GM12865 (cell line): ENCODE results near the gene IL17RA.

Source experiments
- DNase-seq: peaks from one replicate; pipeline ENCODE4 v3.0.0; 2010; ENCODE audit warnings: low read depth
- H3K4me3 ChIP-seq: 2 replicates; pipeline ENCODE4 v1.5.1; 2011; ENCODE audit warnings: mild to moderate bottlenecking, low read depth, low read length, control low read depth
- CTCF ChIP-seq: IDR thresholded peaks from 2 replicates; pipeline ENCODE4 v1.5.1; 2011; ENCODE audit warnings: low read length, control low read depth, low read depth, inconsistent platforms; ENCODE audit not compliant: insufficient read depth; ENCODE audit errors: missing control alignments

The IL17RA gene

GRCh38 chr22:17110791-17111550 is 26.2 kb downstream of the IL17RA start:
- no peak for DNase-seq
- no peak for TF ChIP-seq CTCF
- H3K4me3 ChIP-seq = no peak overlapping the region

GRCh38 chr22:17112491-17113042 is 27.8 kb downstream of the IL17RA start:
- no peak for DNase-seq
- H3K4me3 ChIP-seq = no peak overlapping the region
- no peak for TF ChIP-seq CTCF

- DNase-seq = no peak
- no peak overlapping the region for H3K4me3 ChIP-seq
- no peak for TF ChIP-seq CTCF
Measured at GRCh38 chr22:17113600-17113999, 28.8 kb downstream of the IL17RA start.

GRCh38 chr22:17114173-17114897 is 29.5 kb downstream of the IL17RA start:
- no peak for DNase-seq
- no peak for TF ChIP-seq CTCF
- no peak overlapping the region for H3K4me3 ChIP-seq

- TF ChIP-seq CTCF = no peak
- no peak overlapping the region for H3K4me3 ChIP-seq
- no peak for DNase-seq
Measured at GRCh38 chr22:17114898-17115235, 30.1 kb downstream of the IL17RA start.

- no peak for TF ChIP-seq CTCF
- DNase-seq = no peak
- H3K4me3 ChIP-seq = no peak overlapping the region
Measured at GRCh38 chr22:17115236-17115635, 30.4 kb downstream of the IL17RA start.
